ENCODE measurements around the gene UBASH3B.
"Not testable (repeated sequence)": the region's sequence is repeated elsewhere in the genome, so short reads cannot be mapped to it uniquely, and the experiment has no call there.

Gene UBASH3B, protein sequence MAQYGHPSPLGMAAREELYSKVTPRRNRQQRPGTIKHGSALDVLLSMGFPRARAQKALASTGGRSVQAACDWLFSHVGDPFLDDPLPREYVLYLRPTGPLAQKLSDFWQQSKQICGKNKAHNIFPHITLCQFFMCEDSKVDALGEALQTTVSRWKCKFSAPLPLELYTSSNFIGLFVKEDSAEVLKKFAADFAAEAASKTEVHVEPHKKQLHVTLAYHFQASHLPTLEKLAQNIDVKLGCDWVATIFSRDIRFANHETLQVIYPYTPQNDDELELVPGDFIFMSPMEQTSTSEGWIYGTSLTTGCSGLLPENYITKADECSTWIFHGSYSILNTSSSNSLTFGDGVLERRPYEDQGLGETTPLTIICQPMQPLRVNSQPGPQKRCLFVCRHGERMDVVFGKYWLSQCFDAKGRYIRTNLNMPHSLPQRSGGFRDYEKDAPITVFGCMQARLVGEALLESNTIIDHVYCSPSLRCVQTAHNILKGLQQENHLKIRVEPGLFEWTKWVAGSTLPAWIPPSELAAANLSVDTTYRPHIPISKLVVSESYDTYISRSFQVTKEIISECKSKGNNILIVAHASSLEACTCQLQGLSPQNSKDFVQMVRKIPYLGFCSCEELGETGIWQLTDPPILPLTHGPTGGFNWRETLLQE

DNA sequence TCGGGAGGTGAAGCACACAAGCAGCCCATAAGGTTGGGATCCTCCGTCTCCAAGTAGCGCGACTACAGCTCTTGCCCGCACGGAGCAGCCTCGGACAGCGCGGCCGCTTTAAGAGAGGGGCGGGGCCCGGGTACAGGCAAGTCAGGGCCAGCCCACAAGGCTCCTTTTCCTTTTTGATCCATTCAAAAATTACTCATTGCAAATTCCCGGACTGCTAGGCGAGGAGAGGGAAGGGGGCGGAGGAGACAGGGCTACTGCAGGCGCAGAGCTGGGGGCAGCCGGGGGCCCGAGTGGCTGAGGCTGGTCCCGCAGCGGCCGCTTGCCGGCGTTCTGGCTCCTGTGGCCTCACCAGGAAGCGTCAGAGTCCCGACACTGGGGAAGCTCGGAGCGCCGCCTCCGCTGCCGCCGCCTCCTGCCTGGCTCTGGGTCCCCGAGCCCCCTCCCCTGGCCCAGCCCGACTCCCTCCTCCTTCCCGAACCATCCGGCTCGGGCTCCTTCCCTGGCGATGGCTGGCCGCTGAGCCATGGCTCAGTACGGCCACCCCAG is at the start of gene UBASH3B:
TSS of gene UBASH3B (plus strand) at position 196 of the 546 bp plus-strand sequence. CDS start at position 524, 328 bp downstream.
- Histone ChIP-seq H3K9me3 (ENCODE audit: low read length) (no peaks in the 10 kb centered on the region), H3K27me3 (ENCODE audit: control insufficient read depth in 1 of 2, insufficient read depth in 2 of 2, low read length in 2 of 2) (no peaks in the 10 kb centered on the region), H3K27ac (ENCODE audit: low read depth, low read length) (peak within 1 kb of the TSS; percentile 82), H3K4me3 (ENCODE audit: low read depth in 1 of 2, low read length in 2 of 2) (peak within 1 kb of the TSS; percentile 43 to 52), H3K9ac (ENCODE audit: low read length) (no peak within 1 kb of the TSS), H3K36me3 (ENCODE audit: insufficient read depth, low read length) (no peaks in the 10 kb centered on the region), H3K4me1 (ENCODE audit: insufficient read depth, low read length) (no peaks in the 10 kb centered on the region)

DNA sequence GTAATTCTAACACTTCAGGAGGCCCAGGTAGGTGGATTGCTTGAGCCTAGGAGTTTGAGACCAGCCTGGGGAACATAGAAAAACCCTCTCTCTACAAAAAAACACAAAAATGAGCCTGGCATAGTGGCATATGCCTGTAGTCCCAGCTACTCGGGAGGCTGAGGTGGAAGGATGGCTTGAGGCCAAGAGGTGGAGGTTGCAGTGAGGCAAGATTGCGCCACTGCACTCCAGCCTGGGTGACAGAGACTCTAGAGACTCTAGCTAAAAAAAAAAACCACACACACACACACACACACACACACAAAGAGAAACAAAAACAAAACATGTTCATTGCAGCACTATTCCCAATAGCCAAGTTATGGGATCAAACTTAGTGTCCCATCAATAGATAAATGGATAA is 48.4 kb upstream of the UBASH3B start:
- not testable (repeated sequence) for H3K4me3 ChIP-seq (ENCODE audit: low read depth in 1 of 2, low read length in 2 of 2); H3K27ac ChIP-seq (ENCODE audit: low read depth, low read length); H3K9ac ChIP-seq (ENCODE audit: low read length); H3K9me3 ChIP-seq (ENCODE audit: low read length); H3K36me3 ChIP-seq (ENCODE audit: insufficient read depth, low read length); H3K27me3 ChIP-seq (ENCODE audit: control insufficient read depth in 1 of 2, insufficient read depth in 2 of 2, low read length in 2 of 2); H3K4me1 ChIP-seq (ENCODE audit: insufficient read depth, low read length)

DNA sequence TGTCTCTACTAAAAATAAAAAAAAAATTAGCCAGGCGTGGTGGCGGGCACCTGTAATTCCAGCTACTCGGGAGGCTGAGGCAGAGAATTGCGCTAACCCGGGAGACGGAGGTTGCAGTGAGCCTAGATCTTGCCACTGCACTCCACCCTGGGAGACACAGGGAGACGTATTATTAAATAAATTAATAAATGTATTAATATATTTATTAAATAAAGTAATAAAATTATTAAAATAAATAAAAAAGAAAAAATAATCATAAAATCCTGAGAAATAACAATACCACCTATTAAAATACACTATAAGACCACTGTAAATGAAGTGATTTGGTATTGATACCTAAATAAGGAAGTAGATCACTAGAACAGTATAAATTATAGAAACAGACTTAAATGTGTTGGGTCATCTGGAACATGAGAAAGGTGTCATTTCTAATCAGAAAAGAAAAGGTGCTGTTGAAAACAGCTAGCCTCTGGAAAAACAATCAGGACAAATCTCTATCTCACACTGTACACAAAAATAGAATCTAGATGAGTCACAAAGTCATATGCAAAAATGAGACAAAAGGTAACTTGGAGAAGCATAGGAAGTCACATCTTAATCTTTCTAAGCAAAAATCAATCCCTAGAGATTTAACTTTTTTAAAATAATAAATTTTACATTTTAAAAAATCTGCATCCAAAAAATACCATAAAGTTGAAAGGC is 43.2 kb upstream of the UBASH3B start:
- Histone ChIP-seq H3K4me3 (ENCODE audit: low read depth in 1 of 2, low read length in 2 of 2) (no peak overlapping the region), H3K9ac (ENCODE audit: low read length) (no peak overlapping the region), H3K27ac (ENCODE audit: low read depth, low read length) (no peak overlapping the region), H3K4me1 (ENCODE audit: insufficient read depth, low read length) (no peaks in the 10 kb centered on the region), H3K36me3 (ENCODE audit: insufficient read depth, low read length) (no peaks in the 10 kb centered on the region), H3K27me3 (ENCODE audit: control insufficient read depth in 1 of 2, insufficient read depth in 2 of 2, low read length in 2 of 2) (no peaks in the 10 kb centered on the region), H3K9me3 (ENCODE audit: low read length) (no peaks in the 10 kb centered on the region)

DNA sequence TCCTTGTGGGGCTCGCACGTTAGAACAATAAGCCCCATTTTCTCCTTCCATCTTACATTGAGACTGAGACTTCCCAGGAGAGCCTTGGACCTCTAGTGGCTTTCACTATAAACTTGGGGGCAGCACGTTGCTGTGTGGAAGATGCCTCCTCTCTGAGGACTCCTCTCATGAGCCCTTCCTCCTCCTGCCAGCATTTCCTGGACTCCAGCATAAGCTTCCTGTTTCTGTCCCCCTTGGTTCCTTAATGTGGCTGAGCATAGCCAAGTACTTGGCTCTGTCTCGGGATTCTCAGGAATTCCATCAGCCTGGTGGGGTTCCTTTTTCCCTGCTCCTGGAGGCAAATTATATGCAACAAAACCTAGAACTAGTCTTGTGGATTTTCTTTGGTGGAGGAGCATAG is 38.8 kb upstream of the UBASH3B start:
- H3K27me3 ChIP-seq (ENCODE audit: control insufficient read depth in 1 of 2, insufficient read depth in 2 of 2, low read length in 2 of 2) = no peaks in the 10 kb centered on the region
- no peak overlapping the region for H3K4me3 ChIP-seq (ENCODE audit: low read depth in 1 of 2, low read length in 2 of 2)
- H3K4me1 ChIP-seq (ENCODE audit: insufficient read depth, low read length) = no peaks in the 10 kb centered on the region
- no peak overlapping the region for H3K9ac ChIP-seq (ENCODE audit: low read length)
- H3K27ac ChIP-seq (ENCODE audit: low read depth, low read length) = no peak overlapping the region
- no peaks in the 10 kb centered on the region for H3K36me3 ChIP-seq (ENCODE audit: insufficient read depth, low read length)
- no peaks in the 10 kb centered on the region for H3K9me3 ChIP-seq (ENCODE audit: low read length)

DNA sequence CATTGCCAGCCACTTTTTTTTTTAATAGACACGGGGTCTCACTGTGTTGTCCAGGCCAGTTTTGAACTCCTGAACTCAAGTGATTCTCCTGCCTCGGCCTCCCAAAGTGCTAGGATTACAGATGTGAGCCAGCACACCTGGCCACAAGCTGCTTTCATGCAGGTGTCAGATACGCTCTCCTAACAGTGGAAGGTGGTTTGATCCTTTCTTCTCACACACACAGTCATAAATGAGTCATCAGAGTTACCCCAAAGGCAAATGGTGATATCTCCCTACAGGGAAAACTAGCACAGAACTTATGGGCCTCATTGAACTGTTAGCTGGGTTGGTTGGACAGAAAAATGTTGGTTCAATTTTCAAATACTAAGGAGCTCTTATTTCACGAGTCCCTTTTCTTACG is 38.2 kb upstream of the UBASH3B start:
- H3K27ac ChIP-seq (ENCODE audit: low read depth, low read length) = no peak overlapping the region
- no peak overlapping the region for H3K4me3 ChIP-seq (ENCODE audit: low read depth in 1 of 2, low read length in 2 of 2)
- H3K36me3 ChIP-seq (ENCODE audit: insufficient read depth, low read length) = no peaks in the 10 kb centered on the region
- no peak overlapping the region for H3K9ac ChIP-seq (ENCODE audit: low read length)
- no peaks in the 10 kb centered on the region for H3K27me3 ChIP-seq (ENCODE audit: control insufficient read depth in 1 of 2, insufficient read depth in 2 of 2, low read length in 2 of 2)
- H3K4me1 ChIP-seq (ENCODE audit: insufficient read depth, low read length) = no peaks in the 10 kb centered on the region
- no peaks in the 10 kb centered on the region for H3K9me3 ChIP-seq (ENCODE audit: low read length)

DNA sequence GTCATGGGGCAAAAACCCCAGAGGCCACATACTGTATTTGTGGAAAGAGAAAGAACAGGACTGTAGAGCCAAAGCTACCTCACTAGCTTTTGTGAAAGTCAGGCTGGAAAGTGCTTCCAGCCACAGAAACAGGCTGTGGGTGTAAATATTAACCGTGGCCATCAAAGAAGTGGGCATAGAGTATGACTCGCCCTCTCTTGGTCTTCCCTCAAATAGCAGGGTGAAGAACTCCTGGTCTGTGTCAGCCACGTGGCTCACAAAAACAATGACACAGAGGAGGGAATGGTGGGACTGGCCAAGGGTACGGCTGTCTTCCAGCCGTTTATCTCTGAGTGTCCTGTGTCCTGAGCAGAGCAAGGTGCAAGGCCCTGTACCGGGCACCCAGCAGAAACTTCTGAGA is 37.6 kb upstream of the UBASH3B start:
- no peak overlapping the region for H3K4me3 ChIP-seq (ENCODE audit: low read depth in 1 of 2, low read length in 2 of 2)
- no peak overlapping the region for H3K27ac ChIP-seq (ENCODE audit: low read depth, low read length)
- no peaks in the 10 kb centered on the region for H3K4me1 ChIP-seq (ENCODE audit: insufficient read depth, low read length)
- H3K9me3 ChIP-seq (ENCODE audit: low read length) = no peaks in the 10 kb centered on the region
- no peaks in the 10 kb centered on the region for H3K36me3 ChIP-seq (ENCODE audit: insufficient read depth, low read length)
- H3K9ac ChIP-seq (ENCODE audit: low read length) = no peak overlapping the region
- H3K27me3 ChIP-seq (ENCODE audit: control insufficient read depth in 1 of 2, insufficient read depth in 2 of 2, low read length in 2 of 2) = no peaks in the 10 kb centered on the region

DNA sequence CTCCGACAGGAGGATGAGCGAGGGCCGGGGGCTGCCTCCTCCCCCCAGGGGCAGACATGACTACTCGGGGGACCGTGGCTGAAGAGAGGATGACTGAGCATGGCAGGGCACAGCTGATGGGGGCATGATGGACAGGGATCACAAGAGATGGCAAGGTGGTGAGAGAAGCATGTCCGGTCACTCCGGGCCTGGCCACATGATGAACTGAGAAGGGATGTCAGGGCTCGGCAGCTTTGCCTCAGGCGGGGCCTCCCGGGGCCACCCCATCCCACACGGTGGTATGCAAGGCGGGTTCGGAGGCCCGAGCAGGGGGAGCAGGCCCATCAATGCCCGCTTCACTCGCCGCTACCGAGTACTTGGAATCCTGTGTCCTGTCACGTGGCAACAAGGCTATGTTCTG is 36.6 kb upstream of the UBASH3B start:
- Histone ChIP-seq H3K36me3 (ENCODE audit: insufficient read depth, low read length) (no peaks in the 10 kb centered on the region), H3K27ac (ENCODE audit: low read depth, low read length) (no peak overlapping the region), H3K4me3 (ENCODE audit: low read depth in 1 of 2, low read length in 2 of 2) (no peak overlapping the region), H3K9me3 (ENCODE audit: low read length) (no peaks in the 10 kb centered on the region), H3K9ac (ENCODE audit: low read length) (no peak overlapping the region), H3K27me3 (ENCODE audit: control insufficient read depth in 1 of 2, insufficient read depth in 2 of 2, low read length in 2 of 2) (no peaks in the 10 kb centered on the region), H3K4me1 (ENCODE audit: insufficient read depth, low read length) (no peaks in the 10 kb centered on the region)

DNA sequence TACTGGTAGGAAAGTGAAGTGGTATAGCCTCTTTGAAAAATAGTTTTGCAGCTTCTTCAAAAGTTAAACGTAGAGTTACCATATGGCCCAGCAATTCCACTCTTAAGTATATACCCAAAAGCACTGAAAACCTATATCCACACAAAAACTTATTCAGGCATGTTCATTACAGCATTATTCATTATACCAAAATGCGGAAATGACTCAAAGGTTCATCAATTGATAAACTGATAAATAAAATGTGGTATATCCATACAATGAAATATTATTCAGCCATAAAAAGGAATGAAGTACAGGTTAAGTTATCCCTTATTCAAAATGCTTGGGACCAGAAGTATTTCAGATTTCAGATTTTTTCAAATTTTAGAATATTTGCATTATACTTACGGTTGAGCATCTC is 35.8 kb upstream of the UBASH3B start:
- Histone ChIP-seq H3K9ac (ENCODE audit: low read length) (no peak overlapping the region), H3K4me1 (ENCODE audit: insufficient read depth, low read length) (no peaks in the 10 kb centered on the region), H3K9me3 (ENCODE audit: low read length) (no peaks in the 10 kb centered on the region), H3K27me3 (ENCODE audit: control insufficient read depth in 1 of 2, insufficient read depth in 2 of 2, low read length in 2 of 2) (no peaks in the 10 kb centered on the region), H3K36me3 (ENCODE audit: insufficient read depth, low read length) (no peaks in the 10 kb centered on the region), H3K4me3 (ENCODE audit: low read depth in 1 of 2, low read length in 2 of 2) (no peak overlapping the region), H3K27ac (ENCODE audit: low read depth, low read length) (no peak overlapping the region)

DNA sequence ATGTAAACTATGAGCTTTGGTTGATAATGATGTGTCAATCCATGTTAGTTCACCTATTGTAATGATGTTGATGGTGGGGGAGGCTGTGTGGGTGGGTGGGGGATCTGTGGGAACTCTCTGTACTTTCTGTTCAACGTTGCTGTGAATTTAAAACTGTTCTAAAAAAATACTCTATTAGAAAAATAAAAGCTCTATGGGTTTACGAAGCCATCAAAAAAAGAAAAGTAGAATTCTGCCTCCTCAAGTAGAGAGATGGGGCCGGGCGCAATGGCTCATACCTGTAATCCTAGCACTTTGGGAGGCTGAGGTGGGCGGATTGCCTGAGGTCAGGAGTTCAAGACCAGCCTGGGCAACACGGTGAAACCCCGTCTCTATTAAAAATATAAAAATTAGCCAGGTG is 30.0 kb upstream of the UBASH3B start:
- H3K27ac ChIP-seq (ENCODE audit: low read depth, low read length); H3K9ac ChIP-seq (ENCODE audit: low read length); H3K4me3 ChIP-seq (ENCODE audit: low read depth in 1 of 2, low read length in 2 of 2); H3K9me3 ChIP-seq (ENCODE audit: low read length); H3K4me1 ChIP-seq (ENCODE audit: insufficient read depth, low read length); H3K36me3 ChIP-seq (ENCODE audit: insufficient read depth, low read length); H3K27me3 ChIP-seq (ENCODE audit: control insufficient read depth in 1 of 2, insufficient read depth in 2 of 2, low read length in 2 of 2): not testable (repeated sequence)

DNA sequence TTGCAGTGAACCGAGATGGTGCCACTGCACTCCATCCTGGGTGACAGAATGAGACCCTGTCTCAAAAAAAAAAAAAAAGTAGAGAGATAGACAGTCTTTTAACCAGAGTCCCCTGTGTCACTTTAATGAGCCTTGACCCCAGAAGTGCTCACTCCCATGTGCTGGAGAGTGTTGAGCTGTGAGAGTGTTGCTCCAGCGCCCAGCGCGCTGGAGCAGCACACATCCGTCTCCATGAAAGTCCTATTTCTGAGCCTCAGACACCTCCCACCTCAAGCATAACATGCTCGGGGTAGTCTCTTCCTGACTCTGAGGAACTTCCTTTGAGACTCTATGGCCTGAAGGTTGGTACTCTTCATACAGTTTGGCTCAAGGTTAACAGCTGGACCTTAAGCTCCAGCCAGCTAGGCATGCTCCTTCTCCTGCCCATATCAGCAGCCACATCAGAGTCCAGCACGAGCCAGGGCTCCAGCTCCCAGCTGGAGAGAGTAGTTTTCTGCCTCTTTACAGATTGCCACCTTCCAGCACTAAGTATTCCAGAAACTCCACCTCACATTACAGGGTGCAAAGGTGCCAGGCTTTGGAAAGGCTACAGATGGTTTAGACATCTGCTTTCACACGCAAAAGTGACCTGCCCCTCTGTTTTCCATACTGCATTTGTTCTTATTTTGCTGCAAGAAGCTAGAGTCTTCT is 29.4 kb upstream of the UBASH3B start:
- Histone ChIP-seq H3K9me3 (ENCODE audit: low read length) (no peaks in the 10 kb centered on the region), H3K9ac (ENCODE audit: low read length) (no peak overlapping the region)

DNA sequence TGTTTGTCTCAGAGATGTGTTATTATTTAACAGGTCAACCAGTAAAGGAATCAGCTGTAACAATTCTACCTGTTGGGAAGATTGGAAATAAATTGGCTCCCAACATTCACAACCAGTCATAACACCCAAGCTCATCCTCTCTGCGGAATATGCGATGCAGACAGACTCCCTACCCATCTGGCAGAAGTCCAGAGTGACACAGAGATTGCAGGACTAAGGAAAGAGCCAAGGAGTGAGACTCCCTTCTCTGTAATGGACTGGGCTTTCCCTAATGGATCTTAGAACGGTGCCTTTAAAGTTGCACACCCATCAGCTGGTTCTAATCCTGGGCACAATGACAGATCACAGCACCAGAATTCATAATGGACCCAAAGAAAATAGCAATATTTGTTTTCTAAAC is 27.8 kb upstream of the UBASH3B start:
- no peak overlapping the region for H3K9ac ChIP-seq (ENCODE audit: low read length)
- H3K27ac ChIP-seq (ENCODE audit: low read depth, low read length) = no peak overlapping the region
- no peak overlapping the region for H3K4me3 ChIP-seq (ENCODE audit: low read depth in 1 of 2, low read length in 2 of 2)
- H3K36me3 ChIP-seq (ENCODE audit: insufficient read depth, low read length) = no peaks in the 10 kb centered on the region
- H3K27me3 ChIP-seq (ENCODE audit: control insufficient read depth in 1 of 2, insufficient read depth in 2 of 2, low read length in 2 of 2) = no peaks in the 10 kb centered on the region
- no peaks in the 10 kb centered on the region for H3K9me3 ChIP-seq (ENCODE audit: low read length)
- no peaks in the 10 kb centered on the region for H3K4me1 ChIP-seq (ENCODE audit: insufficient read depth, low read length)

More for the DNA sequence above, 29.4 kb upstream of the UBASH3B start:
- H3K4me1 ChIP-seq (ENCODE audit: insufficient read depth, low read length) = no peaks in the 10 kb centered on the region
- no peaks in the 10 kb centered on the region for H3K36me3 ChIP-seq (ENCODE audit: insufficient read depth, low read length)
- no peak overlapping the region for H3K27ac ChIP-seq (ENCODE audit: low read depth, low read length)
- H3K27me3 ChIP-seq (ENCODE audit: control insufficient read depth in 1 of 2, insufficient read depth in 2 of 2, low read length in 2 of 2) = no peaks in the 10 kb centered on the region
- H3K4me3 ChIP-seq (ENCODE audit: low read depth in 1 of 2, low read length in 2 of 2) = no peak overlapping the region
